ENCODE measurements around the gene INSIG1. TPM values are rescaled to one million over a fixed set of nuclear protein-coding genes. Genes with fewer than 3 reads are reported as not detected.

INSIG1 gene
- total and polyA plus RNA-seq, 4 donors, result 118 to 219 (median 193) TPM

GRCh38 chr7:155312633-155313032 lies 15.0 kb downstream of the INSIG1 start:
- H3K9me3 ChIP-seq (ENCODE audit: control insufficient read depth in 4 of 4, low read length in 3 of 4), result no peaks in the 10 kb centered on the region
- H3K36me3 ChIP-seq (ENCODE audit: control insufficient read depth in 4 of 4, insufficient read depth in 3 of 4, low read depth in 1 of 4, low read length in 3 of 4), result peaks cover 7 to 20% (median 14%) of the 10 kb centered on the region in 4 donors
- H3K27me3 ChIP-seq (ENCODE audit: control insufficient read depth in 4 of 4, insufficient read depth in 4 of 4, low read length in 3 of 4), result no peaks in the 10 kb centered on the region
- DNase-seq (ENCODE audit: low spot score), result no peak
- no peaks in the 10 kb centered on the region for H3K4me1 ChIP-seq (ENCODE audit: control insufficient read depth in 4 of 4, insufficient read depth in 4 of 4, low read length in 3 of 4)
- TF ChIP-seq, protein P1, sequence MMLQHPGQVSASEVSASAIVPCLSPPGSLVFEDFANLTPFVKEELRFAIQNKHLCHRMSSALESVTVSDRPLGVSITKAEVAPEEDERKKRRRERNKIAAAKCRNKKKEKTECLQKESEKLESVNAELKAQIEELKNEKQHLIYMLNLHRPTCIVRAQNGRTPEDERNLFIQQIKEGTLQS (IDR thresholded peaks at IDR 0.05), result no peak
- TF ChIP-seq, protein P2, sequence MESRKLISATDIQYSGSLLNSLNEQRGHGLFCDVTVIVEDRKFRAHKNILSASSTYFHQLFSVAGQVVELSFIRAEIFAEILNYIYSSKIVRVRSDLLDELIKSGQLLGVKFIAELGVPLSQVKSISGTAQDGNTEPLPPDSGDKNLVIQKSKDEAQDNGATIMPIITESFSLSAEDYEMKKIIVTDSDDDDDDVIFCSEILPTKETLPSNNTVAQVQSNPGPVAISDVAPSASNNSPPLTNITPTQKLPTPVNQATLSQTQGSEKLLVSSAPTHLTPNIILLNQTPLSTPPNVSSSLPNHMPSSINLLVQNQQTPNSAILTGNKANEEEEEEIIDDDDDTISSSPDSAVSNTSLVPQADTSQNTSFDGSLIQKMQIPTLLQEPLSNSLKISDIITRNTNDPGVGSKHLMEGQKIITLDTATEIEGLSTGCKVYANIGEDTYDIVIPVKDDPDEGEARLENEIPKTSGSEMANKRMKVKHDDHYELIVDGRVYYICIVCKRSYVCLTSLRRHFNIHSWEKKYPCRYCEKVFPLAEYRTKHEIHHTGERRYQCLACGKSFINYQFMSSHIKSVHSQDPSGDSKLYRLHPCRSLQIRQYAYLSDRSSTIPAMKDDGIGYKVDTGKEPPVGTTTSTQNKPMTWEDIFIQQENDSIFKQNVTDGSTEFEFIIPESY (IDR thresholded peaks at IDR 0.05), result no peak
- TF ChIP-seq GABPA (IDR thresholded peaks at IDR 0.05 in 1 of 2, conservative IDR thresholded peaks at IDR 0.05 in 1 of 2) (no peak), SP1 (IDR thresholded peaks at IDR 0.05) (no peak), TAF1 (conservative IDR thresholded peaks at IDR 0.05) (no peak), JUND (IDR thresholded peaks at IDR 0.05) (no peak), RXRA (IDR thresholded peaks at IDR 0.05) (no peak), NR2F2 (IDR thresholded peaks at IDR 0.05) (no peak), HNF4A (conservative IDR thresholded peaks at IDR 0.05) (no peak), FOXA1 (IDR thresholded peaks at IDR 0.05) (no peak)
- no peak overlapping the region for H3K9ac ChIP-seq (ENCODE audit: low read depth in 1 of 2, low read length in 2 of 2)
- H3K27ac ChIP-seq (ENCODE audit: low read depth in 1 of 2, low read length in 2 of 2), result no peak overlapping the region
- 71% methylated on average over 7 of the region's 7 CpGs for WGBS
- H3K4me3 ChIP-seq (ENCODE audit: low read depth in 1 of 3, low read length in 3 of 3), result no peak overlapping the region

- H3K4me1 ChIP-seq (ENCODE audit: control insufficient read depth in 4 of 4, insufficient read depth in 4 of 4, low read length in 3 of 4), result no peaks in the 10 kb centered on the region
- DNase-seq (ENCODE audit: low spot score), result no peak
- TF ChIP-seq RAD21 (IDR thresholded peaks at IDR 0.05) (no peak), REST (IDR thresholded peaks at IDR 0.05) (no peak), RXRA (IDR thresholded peaks at IDR 0.05) (no peak), JUND (IDR thresholded peaks at IDR 0.05) (no peak), NR2F2 (IDR thresholded peaks at IDR 0.05) (no peak), FOXA1 (IDR thresholded peaks at IDR 0.05) (no peak), SP1 (IDR thresholded peaks at IDR 0.05) (no peak), HNF4G (IDR thresholded peaks at IDR 0.05) (no peak), HNF4A (conservative IDR thresholded peaks at IDR 0.05) (no peak)
- TF ChIP-seq, protein P2 (IDR thresholded peaks at IDR 0.05), result no peak
- H3K27me3 ChIP-seq (ENCODE audit: control insufficient read depth in 4 of 4, insufficient read depth in 4 of 4, low read length in 3 of 4), result no peaks in the 10 kb centered on the region
- H3K9ac ChIP-seq (ENCODE audit: low read depth in 1 of 2, low read length in 2 of 2), result no peak overlapping the region
- no peak overlapping the region for H3K4me3 ChIP-seq (ENCODE audit: low read depth in 1 of 3, low read length in 3 of 3)
- 88% methylated on average over 8 of the region's 8 CpGs for WGBS
- H3K27ac ChIP-seq (ENCODE audit: low read depth in 1 of 2, low read length in 2 of 2), result no peak overlapping the region
- H3K9me3 ChIP-seq (ENCODE audit: control insufficient read depth in 4 of 4, low read length in 3 of 4), result no peaks in the 10 kb centered on the region
- H3K36me3 ChIP-seq (ENCODE audit: control insufficient read depth in 4 of 4, insufficient read depth in 3 of 4, low read depth in 1 of 4, low read length in 3 of 4), result peaks cover 7 to 16% (median 12%) of the 10 kb centered on the region in 4 donors
Observed at GRCh38 chr7:155313096-155313495, 15.4 kb downstream of the INSIG1 start.

Measured in liver (tissue), 9 donors.